Measurements from ENCODE around the gene PDGFRB.
"Not testable (repeated sequence)": the region's sequence is repeated elsewhere in the genome, so short reads cannot be mapped to it uniquely, and the experiment has no call there.

PDGFRB gene

DNA sequence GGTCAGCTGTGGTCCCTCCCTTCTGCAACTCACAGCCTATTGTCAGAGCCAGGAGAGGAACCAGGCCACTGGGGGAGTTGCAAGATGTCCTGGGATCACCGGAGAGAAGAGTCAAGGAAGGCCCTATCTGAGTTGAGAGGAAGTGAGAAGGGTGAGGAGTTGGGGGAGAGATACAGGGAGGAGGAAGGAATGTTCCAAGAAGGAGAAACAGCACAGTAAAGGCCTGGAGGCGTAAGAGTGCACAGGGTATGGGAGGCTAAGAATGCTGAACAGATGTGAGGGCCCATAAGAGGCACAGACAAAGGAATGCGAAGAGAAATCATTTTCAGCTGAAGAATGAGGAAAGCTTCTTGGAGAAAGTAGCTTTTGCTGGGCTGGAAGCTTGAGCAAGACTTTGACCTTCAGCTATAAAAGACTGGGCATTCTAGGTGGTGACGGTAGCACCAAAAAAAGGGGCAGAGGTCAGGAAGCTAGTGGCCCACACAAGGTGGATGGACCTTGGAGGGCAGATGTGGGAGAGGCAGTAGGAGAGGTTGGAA, 47.7 kb downstream of the PDGFRB start:
- no peak for DNase-seq (ENCODE audit: low read depth in 1 of 2, low spot score in 1 of 2)
- TF ChIP-seq JUND (IDR thresholded peaks at IDR 0.05; ENCODE audit: low read depth) = no peak
- in situ Hi-C loops (cut with HindIII; ENCODE audit: low pct_unique_long_range_greater_than_20kb, low sequenced_read_pairs) = no loop called here

DNA sequence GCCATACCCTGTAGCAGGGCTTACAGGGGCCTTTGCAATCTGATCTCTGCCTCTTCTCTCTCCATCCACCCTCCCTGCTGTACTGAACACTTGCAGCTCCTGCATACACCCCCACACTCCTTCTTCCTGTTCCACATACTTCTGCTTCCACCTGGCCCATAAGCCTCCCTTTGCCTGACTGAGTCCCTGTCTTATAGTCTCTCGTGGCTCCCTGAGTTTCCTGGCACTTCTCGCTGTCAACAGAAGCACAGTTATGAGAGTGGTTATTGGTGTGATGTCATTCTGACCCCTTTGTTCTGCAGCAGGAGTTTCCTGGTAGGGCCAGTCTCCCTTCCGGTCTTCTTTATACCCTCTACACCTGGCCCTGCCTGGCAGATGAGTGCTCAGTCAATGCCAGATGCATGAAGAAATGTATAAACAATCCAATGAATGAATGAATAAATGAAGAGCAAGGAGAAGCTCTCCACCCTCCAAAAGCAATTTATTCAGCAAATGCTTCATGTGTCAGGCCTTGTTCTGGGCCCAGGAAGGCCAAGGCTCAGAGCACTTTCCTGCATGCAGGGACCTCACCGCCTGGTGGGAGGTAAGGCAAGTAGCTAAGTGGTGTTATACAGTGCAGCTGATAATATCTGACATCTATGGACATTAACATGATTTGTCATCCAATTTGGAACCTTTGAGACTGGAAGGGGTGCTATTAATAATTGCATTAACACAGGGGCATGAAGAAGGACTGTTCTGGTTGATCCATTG, 48.8 kb downstream of the PDGFRB start:
- TF ChIP-seq JUND (IDR thresholded peaks at IDR 0.05; ENCODE audit: low read depth) = no peak
- DNase-seq (ENCODE audit: low read depth in 1 of 2, low spot score in 1 of 2) = no peak
- in situ Hi-C loops (cut with HindIII; ENCODE audit: low pct_unique_long_range_greater_than_20kb, low sequenced_read_pairs) = no loop called here

DNA sequence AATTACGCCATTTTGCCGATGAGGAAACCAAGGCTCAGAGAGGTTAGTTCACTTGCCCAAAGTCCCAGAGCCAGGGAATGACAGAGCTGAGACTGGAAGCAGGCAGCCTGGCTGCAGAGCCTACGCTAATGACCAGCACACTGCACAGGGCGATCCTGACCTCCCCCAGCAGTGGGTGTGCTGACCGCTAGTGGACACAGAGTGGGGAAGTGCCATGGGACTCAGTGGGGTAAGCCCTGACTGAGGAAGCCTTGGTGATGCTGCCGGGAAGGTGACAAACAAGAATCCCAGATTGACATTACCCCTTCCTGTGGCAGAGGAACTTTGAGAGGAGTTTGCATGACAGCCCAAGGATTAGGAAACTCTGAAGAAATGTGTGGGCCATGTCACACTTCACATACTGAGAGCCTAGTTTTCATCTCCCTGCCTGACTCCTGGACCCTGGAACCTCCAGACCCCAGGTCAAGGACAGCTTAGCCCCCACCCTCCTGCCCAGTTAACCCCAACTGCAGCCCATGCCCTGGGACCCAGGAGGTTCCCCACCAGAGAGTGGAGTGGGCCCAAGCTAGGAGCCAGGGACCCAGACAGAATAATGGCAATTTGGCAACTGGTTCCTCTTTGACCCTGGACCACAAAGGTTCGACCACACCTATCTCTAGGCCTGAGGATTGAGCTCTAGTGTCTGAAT, 49.6 kb downstream of the PDGFRB start:
- in situ Hi-C loops (cut with HindIII; ENCODE audit: low pct_unique_long_range_greater_than_20kb, low sequenced_read_pairs) = no loop called here
- DNase-seq (ENCODE audit: low read depth in 1 of 2, low spot score in 1 of 2) = no peak
- TF ChIP-seq JUND (IDR thresholded peaks at IDR 0.05; ENCODE audit: low read depth) = no peak

DNA sequence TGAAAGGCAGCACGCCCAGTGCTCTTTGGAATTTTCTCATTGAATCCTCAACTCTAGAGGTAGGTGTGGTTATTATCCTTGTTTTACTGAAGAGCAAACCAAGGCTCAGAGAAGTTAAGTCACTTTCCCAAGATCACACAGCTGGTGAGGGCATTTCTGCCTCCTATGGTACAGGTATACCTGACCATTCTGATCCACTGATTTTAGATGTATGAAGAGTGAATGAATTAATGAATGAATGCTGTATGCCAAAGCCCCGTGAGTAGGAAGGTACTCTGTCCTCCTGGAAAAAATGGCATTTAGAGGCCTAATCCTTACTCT, 51.1 kb downstream of the PDGFRB start:
- DNase-seq (ENCODE audit: low read depth in 1 of 2, low spot score in 1 of 2) = no peak
- no peak for TF ChIP-seq JUND (IDR thresholded peaks at IDR 0.05; ENCODE audit: low read depth)
- in situ Hi-C loops (cut with HindIII; ENCODE audit: low pct_unique_long_range_greater_than_20kb, low sequenced_read_pairs) = no loop called here

DNA sequence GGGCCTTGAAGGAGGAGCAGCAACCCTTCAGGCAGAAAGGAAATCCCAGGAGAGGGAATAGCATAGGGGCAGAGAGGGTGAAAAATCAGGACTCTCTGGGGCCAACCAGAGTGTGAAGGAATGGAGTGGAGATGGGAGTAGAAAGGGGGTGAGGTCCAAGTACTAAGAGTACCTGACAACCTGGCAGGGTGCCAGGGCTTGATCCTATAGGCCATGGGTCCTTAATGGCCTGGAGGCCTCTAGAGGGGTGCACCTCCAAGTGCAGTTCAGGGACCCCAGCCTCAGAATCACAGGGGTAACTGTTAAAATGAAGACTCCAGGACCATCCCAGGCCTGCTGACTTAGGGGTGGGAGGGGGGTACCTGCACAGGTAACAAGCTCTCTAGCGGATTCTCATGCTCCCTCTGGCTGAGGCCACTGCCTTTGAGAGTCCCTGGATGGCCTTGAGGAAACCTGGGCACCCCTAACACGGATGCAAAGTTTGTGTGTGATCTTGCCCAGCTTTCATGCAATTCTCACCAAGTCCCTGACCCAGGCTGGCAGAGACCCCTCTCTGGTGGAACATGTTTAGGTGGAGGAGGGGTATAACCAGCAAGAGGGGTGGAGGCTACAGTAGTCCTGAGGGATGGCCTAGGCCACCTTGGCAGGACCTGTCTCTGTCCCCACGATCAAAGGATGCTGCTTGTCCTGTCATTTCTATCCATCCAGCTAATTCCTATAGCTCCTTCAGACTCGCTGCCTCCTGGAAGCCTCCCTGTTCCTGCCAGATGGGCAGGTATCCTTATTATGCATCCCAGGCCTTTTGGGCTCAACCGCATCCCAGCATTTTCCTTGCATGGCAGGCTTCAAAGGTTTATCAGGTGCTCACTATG, 51.7 kb downstream of the PDGFRB start:
- DNase-seq (ENCODE audit: low read depth in 1 of 2, low spot score in 1 of 2) = no peak
- no peak for TF ChIP-seq JUND (IDR thresholded peaks at IDR 0.05; ENCODE audit: low read depth)
- in situ Hi-C loops (cut with HindIII; ENCODE audit: low pct_unique_long_range_greater_than_20kb, low sequenced_read_pairs) = no loop called here

DNA sequence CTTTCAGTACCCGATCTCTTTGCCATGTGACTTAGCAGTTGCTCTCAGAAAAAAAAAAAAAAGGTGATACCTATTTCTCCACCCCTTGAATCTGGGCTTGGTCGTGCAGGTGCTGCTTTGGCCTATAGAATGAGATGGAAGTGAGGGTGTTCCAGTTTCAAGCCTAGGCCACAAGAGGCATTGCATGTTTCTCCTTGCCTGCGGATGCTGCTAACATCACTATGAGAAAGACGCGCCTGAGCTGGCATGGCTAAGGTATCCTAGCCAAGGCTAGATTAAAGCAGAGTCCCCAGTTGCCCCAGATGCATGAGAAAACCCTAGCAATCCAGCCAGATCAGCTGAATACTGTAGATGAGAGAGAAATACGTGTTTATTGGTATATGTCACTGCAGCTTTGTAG, 54.6 kb downstream of the PDGFRB start:
- no peak for TF ChIP-seq JUND (IDR thresholded peaks at IDR 0.05; ENCODE audit: low read depth)
- in situ Hi-C loops (cut with HindIII; ENCODE audit: low pct_unique_long_range_greater_than_20kb, low sequenced_read_pairs) = no loop called here
- no peak for DNase-seq (ENCODE audit: low read depth in 1 of 2, low spot score in 1 of 2)

DNA sequence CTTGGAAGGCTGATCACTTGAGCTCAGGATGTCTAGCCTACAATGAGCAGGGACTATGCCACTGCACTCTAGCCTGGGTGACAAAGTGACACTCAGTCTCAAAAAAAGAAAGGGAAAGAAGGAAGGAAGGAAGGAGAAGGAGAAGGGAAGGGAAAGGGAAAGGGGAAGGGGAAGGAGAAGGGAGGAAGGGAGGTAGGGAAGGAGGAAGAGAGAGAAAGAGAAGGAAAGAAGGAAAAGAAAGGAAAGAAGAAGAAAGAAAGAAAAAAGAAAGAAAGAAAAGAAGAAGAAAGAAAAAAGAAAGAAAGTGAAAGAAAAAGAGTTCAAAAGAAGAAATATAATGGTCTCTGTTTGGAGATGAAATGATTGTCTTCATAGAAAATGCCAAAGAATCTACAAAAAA, 58.5 kb downstream of the PDGFRB start:
- in situ Hi-C loops (cut with HindIII; ENCODE audit: low pct_unique_long_range_greater_than_20kb, low sequenced_read_pairs) = no loop called here
- DNase-seq (ENCODE audit: low read depth in 1 of 2, low spot score in 1 of 2) = no peak
- no peak for TF ChIP-seq JUND (IDR thresholded peaks at IDR 0.05; ENCODE audit: low read depth)

DNA sequence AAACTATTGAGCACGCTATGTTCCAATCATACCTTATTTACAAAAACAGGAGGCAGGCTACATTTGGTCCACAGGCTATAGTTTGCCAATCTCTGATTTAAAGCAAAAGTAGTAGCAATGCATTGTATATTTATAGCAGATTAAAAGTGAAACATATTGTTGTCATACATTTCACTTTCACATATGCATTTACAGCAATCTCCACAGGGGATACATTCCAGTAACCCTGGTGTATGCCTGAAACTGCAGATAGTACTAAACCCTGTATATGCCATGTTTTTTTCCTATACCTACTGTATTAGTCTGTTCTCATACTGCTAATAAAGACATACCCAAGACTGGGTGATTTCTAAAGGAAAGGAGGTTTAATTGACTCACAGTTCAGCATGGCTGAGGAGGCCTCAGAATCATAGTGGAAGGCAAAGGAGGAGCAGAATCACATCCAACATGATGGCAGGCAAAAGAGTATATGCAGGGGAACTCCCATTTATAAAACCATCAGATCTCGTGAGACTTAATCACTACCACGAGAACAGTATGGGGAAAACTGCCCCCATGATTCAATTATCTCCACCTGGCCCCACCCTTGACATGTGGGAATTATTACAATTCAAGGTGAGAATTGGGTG, 63.4 kb downstream of the PDGFRB start:
- TF ChIP-seq JUND (IDR thresholded peaks at IDR 0.05; ENCODE audit: low read depth) = no peak
- DNase-seq (ENCODE audit: low read depth in 1 of 2, low spot score in 1 of 2) = no peak
- in situ Hi-C loops (cut with HindIII; ENCODE audit: low pct_unique_long_range_greater_than_20kb, low sequenced_read_pairs) = no loop called here

DNA sequence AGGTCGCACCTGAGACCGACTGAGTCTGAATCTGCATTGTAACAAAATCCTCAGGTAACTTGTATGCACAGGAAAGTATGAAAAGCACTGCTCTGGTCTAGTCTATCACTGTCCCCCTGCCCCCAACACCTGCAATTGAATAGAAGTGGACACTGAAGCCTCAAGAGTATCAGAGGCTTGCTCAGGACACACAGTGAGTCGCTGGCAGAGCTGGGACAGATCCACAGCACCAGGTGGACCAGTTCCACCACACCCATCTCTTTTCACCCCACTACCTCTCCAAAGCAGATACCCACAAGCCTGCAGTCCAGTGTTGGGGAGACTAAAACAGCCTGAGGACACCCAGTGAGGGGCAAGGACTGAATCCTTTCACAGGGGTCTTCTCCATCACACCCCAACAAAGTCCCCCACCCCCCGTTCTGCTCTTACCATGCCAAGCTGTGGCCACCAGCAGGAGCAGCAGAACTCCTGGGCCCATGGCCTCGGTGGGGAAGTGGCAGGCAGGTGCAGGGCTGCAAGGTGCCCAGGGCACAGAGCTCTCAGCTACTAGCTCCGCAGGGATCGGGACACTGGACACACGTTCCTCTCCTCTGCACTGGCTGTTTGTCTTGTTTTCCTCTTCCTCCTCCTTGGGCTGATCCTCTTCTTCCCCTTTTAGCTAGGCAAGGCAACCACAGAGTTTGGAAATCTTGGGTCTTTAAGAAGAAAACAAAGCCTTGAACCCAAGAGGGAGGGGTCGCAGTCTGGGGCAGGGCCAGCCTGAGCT, 69.5 kb downstream of the PDGFRB start, which contains the start of gene CSF1R:
Gene CSF1R, minus strand, starts transcription at position 605 of the 766 bp plus-strand sequence. Its CDS starts 127 bp downstream, at position 478.
- in situ Hi-C loops (cut with HindIII; ENCODE audit: low pct_unique_long_range_greater_than_20kb, low sequenced_read_pairs) = no loop called here
- DNase-seq (ENCODE audit: low read depth in 1 of 2, low spot score in 1 of 2) = no peak
- no peak for TF ChIP-seq JUND (IDR thresholded peaks at IDR 0.05; ENCODE audit: low read depth)

DNA sequence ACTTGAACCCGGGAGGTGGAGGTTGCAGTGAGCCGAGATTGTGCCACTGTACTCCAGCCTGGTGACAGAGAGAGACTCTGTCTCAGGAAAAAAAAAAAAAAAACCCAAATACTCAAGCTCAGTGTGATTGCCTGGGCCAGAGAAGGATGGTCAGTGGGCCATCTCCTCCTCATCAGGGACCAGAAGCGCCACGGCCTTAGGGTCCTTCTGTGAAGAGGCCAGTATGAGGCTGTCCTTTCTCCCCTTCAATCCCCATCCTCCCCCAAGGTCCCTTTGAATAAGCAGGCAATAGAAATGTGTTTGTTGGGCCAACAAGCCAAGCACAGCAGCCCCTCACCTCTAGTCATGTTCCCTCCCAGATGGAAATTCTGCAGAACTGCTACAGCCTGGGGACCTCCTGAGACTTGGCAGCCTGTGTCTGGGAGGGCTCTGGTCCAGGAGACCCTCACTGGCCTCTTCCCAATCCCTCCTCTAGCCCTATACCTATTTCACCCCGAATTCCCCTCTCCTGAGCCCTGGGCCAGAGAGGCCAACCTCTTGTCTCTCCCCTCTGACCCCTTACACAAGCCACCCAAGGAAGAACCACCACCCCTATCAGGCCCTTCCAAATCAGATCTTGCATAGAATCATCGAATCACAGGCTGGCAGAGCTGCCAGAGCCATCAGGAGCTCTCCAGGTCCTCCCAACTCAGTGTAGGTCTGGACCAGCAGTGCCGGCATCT, 70.3 kb downstream of the PDGFRB start:
- in situ Hi-C loops (cut with HindIII; ENCODE audit: low pct_unique_long_range_greater_than_20kb, low sequenced_read_pairs) = no loop called here
- no peak for DNase-seq (ENCODE audit: low read depth in 1 of 2, low spot score in 1 of 2)
- no peak for TF ChIP-seq JUND (IDR thresholded peaks at IDR 0.05; ENCODE audit: low read depth)

DNA sequence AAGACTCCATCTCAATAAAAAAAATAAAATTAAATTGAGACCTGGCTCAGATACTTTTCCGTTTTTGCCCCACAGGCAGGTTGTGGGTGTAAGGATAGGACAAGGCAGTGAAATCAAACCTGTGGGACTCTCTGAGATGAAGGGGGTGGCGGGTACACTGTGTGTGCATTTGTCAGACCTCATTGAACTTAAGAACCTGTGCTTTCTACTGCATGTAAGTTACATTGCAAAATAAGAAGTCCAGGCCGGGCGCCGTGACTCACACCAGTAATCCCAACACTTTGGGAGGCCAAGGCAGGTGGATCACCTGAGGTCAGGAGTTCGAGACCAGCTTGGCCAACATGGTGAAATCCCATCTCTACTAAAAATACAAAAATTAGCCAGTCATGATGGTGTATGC, 70.9 kb downstream of the PDGFRB start:
- DNase-seq (ENCODE audit: low read depth in 1 of 2, low spot score in 1 of 2); in situ Hi-C loops (cut with HindIII; ENCODE audit: low pct_unique_long_range_greater_than_20kb, low sequenced_read_pairs): not testable (repeated sequence)
